T-helper 2 cell (primary cell): ENCODE results near the gene CCDC85C.

ENCODE experiments used
- DNase-seq, 5 experiments: peaks; one replicate each; pipeline versions ENCODE4 v3.0.0 to v3.0.0-alpha.2; 2012 to 2022

Gene CCDC85C

DNA sequence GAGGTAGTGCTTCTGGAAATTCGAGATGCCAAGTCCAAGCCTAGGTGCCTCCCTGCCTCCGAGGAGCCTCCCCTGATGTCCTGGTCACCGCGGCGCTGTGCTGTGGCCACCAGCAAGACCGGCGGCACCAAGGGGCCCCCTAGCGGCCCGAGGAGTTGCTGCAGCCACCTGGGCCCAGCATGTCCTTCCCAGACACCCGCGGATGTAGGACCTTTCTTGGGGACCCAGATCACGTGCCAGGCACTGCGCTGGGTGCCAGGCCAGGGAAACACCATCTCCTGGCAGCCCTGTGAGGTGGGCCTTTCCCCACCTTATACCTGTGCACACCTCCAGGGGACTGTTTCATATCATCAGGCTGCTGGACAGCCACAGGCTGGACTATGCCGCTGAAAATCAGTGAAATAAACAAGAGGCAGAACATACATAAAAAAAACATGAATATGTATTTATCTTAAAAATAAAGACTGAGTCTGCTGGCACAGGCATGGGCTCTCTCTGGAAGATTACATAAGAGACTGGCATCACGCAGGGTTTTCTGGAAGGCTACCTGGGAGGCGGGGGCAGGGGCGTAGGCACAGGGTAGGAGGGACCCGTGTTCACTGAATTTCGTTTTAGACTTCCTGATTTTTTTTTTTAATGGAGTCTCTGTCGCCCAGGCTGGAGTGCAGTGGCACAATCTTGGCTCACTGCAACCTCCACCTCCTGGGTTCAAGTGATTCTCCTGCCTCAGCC is 25.0 kb upstream of the CCDC85C start:
- DNase-seq = peak; percentile 35 to 61 (median 42)

GRCh38 chr14:99627510-99628381 is 23.7 kb upstream of the CCDC85C start:
- no peak for DNase-seq

DNA sequence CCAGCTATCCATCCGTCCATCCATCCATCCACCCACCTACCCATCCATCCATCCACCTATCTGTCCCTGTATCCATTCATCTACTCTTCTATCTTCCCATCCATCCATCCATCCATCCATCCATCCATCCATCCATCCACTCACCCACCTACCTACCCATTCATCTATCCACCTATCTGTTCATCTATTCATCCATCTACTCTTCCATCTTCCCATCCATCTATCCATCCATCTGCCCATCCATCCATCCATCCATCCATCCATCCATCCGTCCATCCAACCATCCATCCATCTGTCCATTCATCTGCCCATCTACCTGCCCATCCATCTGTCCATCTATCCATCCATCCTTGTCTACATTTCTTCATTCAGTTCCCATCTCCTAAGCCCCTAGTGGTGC is 23.1 kb upstream of the CCDC85C start:
- no peak for DNase-seq

DNA sequence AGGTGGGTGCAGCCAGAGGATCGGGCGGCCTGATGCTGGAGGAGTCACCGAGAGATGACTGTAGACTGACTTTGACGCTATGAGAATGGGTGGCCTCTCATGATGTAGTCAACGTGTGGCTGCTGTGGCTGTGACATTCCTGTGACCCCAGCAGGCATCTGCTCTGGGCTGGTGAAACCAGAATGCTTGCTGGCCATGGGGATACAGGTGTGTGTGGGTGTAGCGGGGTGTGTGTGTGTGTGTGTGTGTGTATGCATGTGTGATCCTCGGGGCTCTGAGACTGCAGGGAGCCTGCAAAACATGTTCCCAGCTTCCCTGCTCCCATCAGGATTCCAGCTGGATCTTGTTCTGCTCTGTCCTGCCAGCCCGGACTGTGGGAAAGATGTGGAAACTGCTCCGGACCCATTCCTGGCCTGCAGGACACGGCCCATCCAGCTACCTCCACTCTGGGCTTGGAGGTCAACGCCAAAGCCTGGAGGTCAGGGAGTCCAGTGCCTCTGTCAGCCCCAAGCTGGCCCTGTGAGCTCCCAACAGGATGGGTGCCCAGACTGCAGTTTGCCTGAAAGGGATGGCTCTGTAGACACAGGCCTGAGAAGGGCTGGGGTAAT is 22.1 kb upstream of the CCDC85C start:
- DNase-seq = no peak

GRCh38 chr14:99625476-99625875 is 21.5 kb upstream of the CCDC85C start:
- DNase-seq = no peak

DNA sequence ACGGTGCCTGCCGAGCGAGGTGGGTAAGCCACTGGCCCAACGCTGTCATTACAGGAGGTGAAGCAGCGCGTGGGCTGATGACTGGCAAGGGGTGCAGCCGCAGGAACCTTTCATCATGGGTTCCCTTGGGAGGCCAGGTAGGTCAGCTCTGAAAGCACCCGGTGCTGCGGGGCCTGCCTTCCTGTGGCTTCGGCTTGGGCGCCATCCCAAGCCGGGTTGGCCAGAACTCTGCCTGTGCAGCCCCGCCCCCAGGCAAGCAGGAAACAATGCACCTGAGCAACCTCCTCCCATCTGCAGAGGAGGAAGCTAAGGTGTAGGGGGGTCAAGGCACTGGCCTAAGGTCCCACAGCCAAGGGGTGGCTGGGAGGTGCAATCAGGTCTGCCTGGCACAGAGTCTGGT is 21.0 kb upstream of the CCDC85C start:
- DNase-seq = no peak

GRCh38 chr14:99624024-99624423 is 20.0 kb upstream of the CCDC85C start:
- no peak for DNase-seq

- no peak for DNase-seq
Measured at GRCh38 chr14:99621948-99622347, 17.9 kb upstream of the CCDC85C start.

GRCh38 chr14:99619835-99620834 is 16.1 kb upstream of the CCDC85C start:
- DNase-seq = no peak

GRCh38 chr14:99616832-99617800 is 13.1 kb upstream of the CCDC85C start:
- DNase-seq = no peak

- no peak for DNase-seq
Measured at GRCh38 chr14:99615497-99616157, 11.6 kb upstream of the CCDC85C start.

GRCh38 chr14:99612738-99613330 is 8.8 kb upstream of the CCDC85C start:
- DNase-seq = no peak

DNA sequence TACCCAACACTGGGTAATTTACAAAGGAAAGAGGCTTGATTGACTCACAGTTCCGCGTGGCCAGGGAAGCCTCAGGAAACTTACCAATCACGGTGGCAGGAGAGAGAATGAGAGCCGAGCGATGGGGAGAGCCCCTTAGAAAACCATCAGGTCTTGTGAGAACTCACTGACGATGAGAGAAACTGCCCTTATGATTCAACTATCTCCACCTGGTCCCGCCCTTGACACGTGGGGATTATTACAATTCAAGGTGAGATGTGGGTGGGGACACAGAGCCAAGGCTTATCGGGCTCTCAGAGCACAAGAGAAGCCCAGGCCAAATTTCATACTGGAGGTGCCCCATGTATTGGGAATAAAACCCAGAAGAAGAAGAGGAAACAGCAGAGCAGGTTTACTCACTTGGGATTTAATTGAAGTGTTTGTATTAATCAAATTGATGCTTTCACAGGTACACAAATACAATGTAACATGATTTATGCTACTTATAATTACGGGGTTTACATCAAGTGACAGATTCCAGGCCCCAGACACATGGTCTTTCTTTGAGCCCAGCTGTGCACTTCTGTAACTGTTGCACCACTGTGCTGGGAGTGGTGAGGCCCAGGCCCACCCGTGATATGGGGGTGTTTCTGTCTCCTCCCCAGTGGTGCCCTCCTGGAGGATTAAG is 8.2 kb upstream of the CCDC85C start:
- no peak for DNase-seq

DNA sequence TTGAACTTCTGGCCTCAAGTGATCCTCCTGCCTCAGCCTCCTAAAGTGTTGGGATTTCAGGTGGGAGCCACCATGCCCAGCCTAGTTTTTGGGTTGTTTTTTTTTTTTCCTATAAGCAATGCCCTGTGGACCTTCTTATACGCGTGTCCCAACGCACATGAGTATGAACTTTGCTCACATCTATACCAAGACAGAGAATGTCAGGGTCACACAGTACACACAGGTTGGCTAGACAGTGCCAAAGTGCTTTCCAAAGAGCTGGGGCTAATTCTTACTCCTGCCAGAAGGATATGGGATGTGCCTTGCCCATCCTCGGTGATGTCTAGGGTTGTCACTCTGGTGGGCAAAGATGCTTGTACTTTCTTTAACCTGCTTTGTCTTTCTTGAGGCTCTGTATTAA is 7.6 kb upstream of the CCDC85C start:
- DNase-seq = no peak

DNA sequence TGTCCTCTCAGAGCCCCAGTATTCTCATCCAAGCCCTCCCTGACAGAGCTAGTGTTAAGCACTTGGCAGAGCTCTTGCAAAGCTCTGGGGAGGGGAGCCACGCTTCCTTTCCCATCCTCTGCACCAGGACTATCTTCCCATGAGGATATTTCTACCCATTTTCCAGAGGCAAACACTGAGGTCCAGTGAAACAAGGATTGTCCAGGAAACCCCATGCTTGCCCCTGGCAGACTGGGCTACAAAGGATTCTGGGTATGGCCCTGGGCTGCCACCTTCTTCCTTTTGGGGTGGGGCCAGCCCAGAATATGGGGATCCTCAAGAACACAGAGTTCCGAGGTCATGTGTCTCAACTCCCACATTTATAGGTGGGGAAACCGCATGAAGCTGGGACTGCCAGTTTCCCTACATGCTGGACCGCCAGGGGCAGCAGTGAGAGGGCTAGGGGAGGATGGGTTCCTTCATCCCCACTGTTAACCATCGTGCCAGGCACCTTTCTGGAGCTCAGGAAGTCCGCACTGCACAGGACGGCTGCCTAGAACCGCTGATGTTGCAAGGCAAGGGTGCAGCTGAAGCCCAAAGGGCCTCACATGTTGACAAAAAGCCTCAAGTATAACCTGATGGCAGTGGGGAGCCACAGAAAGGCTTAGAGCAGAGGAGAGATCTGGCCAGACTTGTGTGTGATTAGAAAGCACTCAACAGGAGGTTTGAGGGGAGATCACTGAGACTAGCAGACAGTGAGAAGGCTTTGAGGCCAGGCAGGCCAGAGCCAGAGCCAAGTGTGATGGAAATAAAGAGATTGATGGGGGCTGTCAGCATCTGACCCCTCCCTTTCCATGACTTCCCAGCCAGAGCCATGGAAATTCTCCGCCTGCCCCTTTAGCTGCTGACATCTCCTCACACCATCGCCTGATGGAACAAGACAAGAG is 5.5 kb upstream of the CCDC85C start:
- no peak for DNase-seq

DNA sequence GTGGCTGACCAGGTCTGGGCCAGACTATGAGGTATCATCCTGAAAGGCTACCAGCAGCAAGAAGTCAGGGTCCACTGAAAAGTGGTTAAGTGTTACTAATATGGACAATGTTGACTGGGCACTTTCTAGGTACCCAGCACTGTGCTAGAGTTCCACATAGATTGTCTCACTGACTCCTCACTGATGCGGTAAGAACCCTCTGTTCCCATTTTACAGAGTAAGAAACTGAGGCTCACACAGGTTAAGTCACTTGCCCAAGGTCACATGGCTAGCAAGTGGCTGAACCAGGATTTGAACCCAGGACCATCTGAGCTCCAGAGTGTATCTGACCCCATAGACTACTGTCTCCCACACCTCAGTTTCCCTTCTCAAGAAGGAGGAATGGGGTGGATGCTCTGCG is 4.6 kb upstream of the CCDC85C start:
- DNase-seq = no peak

- DNase-seq = no peak
Measured at GRCh38 chr14:99606359-99606758, 2.4 kb upstream of the CCDC85C start.

DNA sequence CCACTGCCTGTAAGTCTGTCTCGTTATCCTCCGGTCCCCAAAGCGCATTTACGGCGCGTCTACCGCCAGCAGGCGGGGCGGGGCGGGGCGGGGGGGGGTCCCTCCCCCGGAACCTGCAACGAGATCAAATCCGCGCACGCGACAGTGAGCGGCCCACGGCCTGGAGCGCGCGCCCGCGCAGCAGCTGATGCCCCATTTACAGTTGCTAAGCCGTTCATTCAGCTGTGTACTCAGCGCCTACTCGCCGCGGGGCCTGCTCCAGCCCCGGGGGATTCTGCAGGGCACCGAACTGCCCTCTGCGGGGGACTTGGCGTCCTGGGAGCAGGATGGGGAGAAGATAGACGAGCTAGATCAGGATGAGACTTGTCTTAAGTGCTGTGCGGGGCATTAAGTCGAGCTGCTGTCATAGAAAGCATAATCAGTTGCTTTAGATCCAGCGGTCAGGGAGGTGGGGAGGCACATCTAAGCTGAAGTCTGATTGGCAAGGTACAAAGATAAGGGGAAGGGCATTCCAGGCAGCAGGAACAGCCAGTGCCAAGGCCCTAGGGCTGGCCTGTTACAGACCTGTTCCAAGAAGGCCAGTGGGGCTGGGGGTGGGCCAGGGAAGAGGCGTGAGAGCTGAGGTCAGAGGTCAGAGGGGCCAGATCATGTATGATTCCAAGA is 1.4 kb upstream of the CCDC85C start:
- peak; percentile 62 to 92 (median 68) for DNase-seq
